ENCODE data around the gene NTN4.

DNA sequence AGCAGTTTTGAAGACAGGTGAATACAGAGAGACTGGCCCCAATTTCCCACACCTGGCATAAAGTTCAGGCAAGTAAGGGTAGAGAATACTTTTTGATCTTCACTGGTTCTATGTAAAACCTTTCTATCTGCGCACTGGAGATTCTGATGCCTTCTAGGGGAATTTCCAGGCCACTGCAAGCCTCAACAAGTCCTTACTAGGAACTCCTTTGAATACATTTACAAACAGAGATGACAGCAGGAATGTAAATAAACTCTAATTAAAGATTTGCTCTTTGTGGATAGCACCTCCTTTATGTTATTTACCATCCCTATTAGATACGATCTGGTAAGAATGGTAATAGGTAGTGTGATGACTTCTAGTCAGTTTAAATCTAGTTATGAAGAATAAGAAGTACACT lies 69.2 kb downstream of the NTN4 start:
- TF ChIP-seq ZFP30 (CRISPR knock-in tag; IDR thresholded peaks at IDR 0.05) (no peak), TCF4 (CRISPR knock-in tag; IDR thresholded peaks at IDR 0.05; ENCODE audit: borderline replicate concordance) (no peak), CREB5 (CRISPR knock-in tag; IDR thresholded peaks at IDR 0.05; ENCODE audit: low read depth) (no peak), PATZ1 (CRISPR knock-in tag; IDR thresholded peaks at IDR 0.05; ENCODE audit: borderline replicate concordance) (no peak), TOX (CRISPR knock-in tag; IDR thresholded peaks at IDR 0.05; ENCODE audit: borderline replicate concordance) (no peak), PPARA (CRISPR knock-in tag; IDR thresholded peaks at IDR 0.05; ENCODE audit: borderline replicate concordance) (no peak), ZFP3 (CRISPR knock-in tag; IDR thresholded peaks at IDR 0.05) (no peak), ZNF565 (CRISPR knock-in tag; conservative IDR thresholded peaks at IDR 0.05; ENCODE audit: low read depth) (no peak), POU6F1 (CRISPR knock-in tag; IDR thresholded peaks at IDR 0.05; ENCODE audit: borderline replicate concordance, low read depth) (no peak)

Data from SK-N-SH treated with all-trans-retinoic acid at 6 μM for 48 hours (cell line).